T-cell (primary cell): ENCODE data around the gene ANKRD52. TPM values are rescaled to one million over a fixed set of nuclear protein-coding genes. Genes with fewer than 3 reads are reported as not detected.

Experiments used
- ATAC-seq, 4 experiments: fragments of 200-7000 bp in 3 of 4; fragments of 150-1000 bp in 1 of 4; cut with Tn5 transposase; replicated peaks in 1 of 4; 1 replicate in 3 of 4; 2 replicates in 1 of 4; pipeline ENCODE4 v1.10.0; 2021; ENCODE audit warnings: moderate library complexity in 3 of 4, mild to moderate bottlenecking in 2 of 4, moderate number of reproducible peaks in 1 of 4
- CTCF ChIA-PET, 2 donors: fragments of 300-600 bp; sonication (Branson Sonifier 250); formaldehyde crosslinking; loops; one replicate each; lab custom pipeline; 2022; ENCODE audit warnings: antibody characterized with exemption in 2 of 2; lab: Charles Lee
- POLR2A ChIA-PET, 2 donors: fragments of 300-600 bp; sonication (Branson Sonifier 250); formaldehyde crosslinking; loops; one replicate each; lab custom pipeline; 2022; ENCODE audit warnings: antibody characterized with exemption in 2 of 2; lab: Charles Lee
- DNase-seq, 35 experiments: peaks; one replicate each; pipeline versions ENCODE4 v3.0.0 to v3.0.0-alpha.2; 2013 to 2023
- H3K27ac ChIP-seq: one replicate; pipeline ENCODE4 v1.5.1; 2013; ENCODE audit warnings: low read length
- H3K27me3 ChIP-seq, 2 experiments: replicated peaks in 1 of 2; 1 replicate in 1 of 2; 2 replicates in 1 of 2; pipeline versions ENCODE4 v1.6.1 to v1.7.0; 2013; ENCODE audit warnings: low read length in 1 of 2, mixed read lengths in 1 of 2; ENCODE audit not compliant: control insufficient read depth in 2 of 2, insufficient read depth in 2 of 2; ENCODE audit errors: extremely low read depth in 1 of 2
- H3K36me3 ChIP-seq, 2 donors: 1 replicate in 1 of 2; 2 replicates in 1 of 2; pipeline versions ENCODE4 v1.6.1 to v1.7.0; 2013; ENCODE audit warnings: low read length in 1 of 2; ENCODE audit not compliant: control insufficient read depth in 2 of 2, insufficient read depth in 1 of 2; ENCODE audit errors: extremely low read depth in 1 of 2
- H3K4me1 ChIP-seq, 2 experiments: 1 replicate in 1 of 2; 2 replicates in 1 of 2; pipeline versions ENCODE4 v1.6.1 to v1.7.0; 2013; ENCODE audit warnings: low read length in 2 of 2, mixed read lengths in 1 of 2; ENCODE audit not compliant: insufficient read depth in 2 of 2, control insufficient read depth in 1 of 2; ENCODE audit errors: extremely low read depth in 1 of 2
- H3K4me3 ChIP-seq, 2 donors: 1 replicate in 1 of 2; 2 replicates in 1 of 2; pipeline versions ENCODE4 v1.5.1 to v1.7.0; 2013; ENCODE audit warnings: mild to moderate bottlenecking in 2 of 2, low read length in 1 of 2, moderate library complexity in 1 of 2; ENCODE audit not compliant: control insufficient read depth in 1 of 2; ENCODE audit errors: extremely low read depth in 1 of 2
- H3K9me3 ChIP-seq: 2 replicates; pipeline ENCODE4 v1.7.0; 2013
- H3K27ac Mint-ChIP-seq, 2 donors: one replicate each; pipeline ENCODE4 v1.8.0; 2020 to 2021; ENCODE audit warnings: mild to moderate bottlenecking in 2 of 2, mixed read lengths in 2 of 2
- H3K27me3 Mint-ChIP-seq, 2 donors: one replicate each; pipeline ENCODE4 v1.8.0; 2021 to 2022; ENCODE audit warnings: mixed read lengths in 2 of 2
- H3K36me3 Mint-ChIP-seq: one replicate; pipeline ENCODE4 v1.8.0; 2021; ENCODE audit warnings: mixed read lengths
- H3K4me1 Mint-ChIP-seq, 3 donors: one replicate each; pipeline ENCODE4 v1.8.0; 2020 to 2022; ENCODE audit warnings: mixed read lengths in 3 of 3, mild to moderate bottlenecking in 1 of 3
- H3K4me3 Mint-ChIP-seq, 3 donors: one replicate each; pipeline ENCODE4 v1.8.0; 2020 to 2022; ENCODE audit warnings: mild to moderate bottlenecking in 3 of 3, mixed read lengths in 3 of 3, moderate library complexity in 3 of 3
- H3K9me3 Mint-ChIP-seq, 3 donors: one replicate each; pipeline ENCODE4 v1.8.0; 2020 to 2022; ENCODE audit warnings: mixed read lengths in 3 of 3
- WGBS: methylation state at CpG from one replicate; pipeline ENCODE4 v1.1.5; 2013; ENCODE audit warnings: missing lambda C conversion rate; ENCODE audit not compliant: insufficient coverage; 5-methylcytosine and 5-hydroxymethylcytosine counted together
- total RNA-seq, 35 experiments: library from RNA in 6 of 35; stranded (reverse) in 6 of 35; fragments of 120-200 nt in 1 of 35; gene quantifications; one replicate each; pipeline versions ENCODE4 v1.2.1 to v1.2.4 and lab custom pipeline; 2013 to 2026

Gene ANKRD52
- total RNA-seq, 5 donors from 2014 or later (not counting 1 experiment from before 2014, with no cell fraction given), result 35.8 to 51.0 (median 43.1) TPM

- peaks cover 40% of the 10 kb centered on the region for H3K36me3 Mint-ChIP-seq
- DNase-seq (no peak), ATAC-seq (no peak)
- no peaks in the 10 kb centered on the region for H3K4me1 Mint-ChIP-seq
- H3K9me3 Mint-ChIP-seq, result no peaks in the 10 kb centered on the region
- POLR2A ChIA-PET, result no interaction called here
- Histone ChIP-seq H3K36me3 (peaks cover 40 to 79% of the 10 kb centered on the region in 2 donors), H3K4me1 (peaks cover 0 to 2% of the 10 kb centered on the region in 2 experiments), H3K9me3 (no peaks in the 10 kb centered on the region), H3K27ac (no peak overlapping the region), H3K27me3 (no peaks in the 10 kb centered on the region), H3K4me3 (no peak overlapping the region)
- 100% methylated on average over 1 of the region's 13 CpGs for WGBS
- no peak overlapping the region for H3K4me3 Mint-ChIP-seq
- H3K27me3 Mint-ChIP-seq, result no peaks in the 10 kb centered on the region
- CTCF ChIA-PET, result no interaction called here
- no peak overlapping the region for H3K27ac Mint-ChIP-seq
These were observed 15.2 kb downstream of the ANKRD52 start for GRCh38 chr12:56242986-56243385.

- Mint-ChIP-seq H3K27ac (no peak overlapping the region), H3K4me3 (no peak overlapping the region), H3K27me3 (no peaks in the 10 kb centered on the region), H3K4me1 (no peaks in the 10 kb centered on the region), H3K9me3 (no peaks in the 10 kb centered on the region), H3K36me3 (peaks cover 33% of the 10 kb centered on the region)
- H3K4me1 ChIP-seq, result no peaks in the 10 kb centered on the region
- ATAC-seq (no peak), DNase-seq (no peak)
- H3K27me3 ChIP-seq, result no peaks in the 10 kb centered on the region
- no peaks in the 10 kb centered on the region for H3K9me3 ChIP-seq
- peaks cover 46 to 67% of the 10 kb centered on the region in 2 donors for H3K36me3 ChIP-seq
- no peak overlapping the region for H3K27ac ChIP-seq
- ChIA-PET CTCF (no interaction called here), POLR2A (interaction anchor here in 1 of 2 donors (0.5 kb wide), 1 partner anchor 23 kb away, joined by 3 read pairs; no protein-coding TSS in a partner anchor)
- WGBS, result 100% methylated on average over 2 of the region's 9 CpGs
- H3K4me3 ChIP-seq, result no peak overlapping the region
These were observed 16.5 kb downstream of the ANKRD52 start for GRCh38 chr12:56241424-56242303.

- CTCF ChIA-PET, result no interaction called here
- H3K27me3 Mint-ChIP-seq, result no peaks in the 10 kb centered on the region
- Histone ChIP-seq H3K27ac (no peak overlapping the region), H3K36me3 (peaks cover 23 to 28% of the 10 kb centered on the region in 2 donors), H3K4me1 (no peaks in the 10 kb centered on the region), H3K4me3 (no peak overlapping the region), H3K27me3 (no peaks in the 10 kb centered on the region), H3K9me3 (no peaks in the 10 kb centered on the region)
- no CpG with 5 or more reads among the region's 11 CpGs for WGBS
- no peaks in the 10 kb centered on the region for H3K4me1 Mint-ChIP-seq
- H3K4me3 Mint-ChIP-seq, result no peak overlapping the region
- H3K36me3 Mint-ChIP-seq, result peaks cover 14% of the 10 kb centered on the region
- DNase-seq (no peak), ATAC-seq (no peak)
- no peaks in the 10 kb centered on the region for H3K9me3 Mint-ChIP-seq
- H3K27ac Mint-ChIP-seq, result no peak overlapping the region
- POLR2A ChIA-PET, result no interaction called here
These were observed 20.6 kb downstream of the ANKRD52 start for GRCh38 chr12:56237552-56237951.

GRCh38 chr12:56236985-56237384 is 21.2 kb downstream of the ANKRD52 start:
- DNase-seq (no peak), ATAC-seq (no peak)
- Histone ChIP-seq H3K27me3 (no peaks in the 10 kb centered on the region), H3K9me3 (no peaks in the 10 kb centered on the region), H3K4me1 (no peaks in the 10 kb centered on the region), H3K4me3 (no peak overlapping the region), H3K27ac (no peak overlapping the region), H3K36me3 (peaks cover 21 to 23% of the 10 kb centered on the region in 2 donors)
- ChIA-PET POLR2A (no interaction called here), CTCF (no interaction called here)
- peaks cover 12% of the 10 kb centered on the region for H3K36me3 Mint-ChIP-seq
- 77% methylated on average over 3 of the region's 5 CpGs for WGBS
- H3K27ac Mint-ChIP-seq, result no peak overlapping the region
- H3K27me3 Mint-ChIP-seq, result no peaks in the 10 kb centered on the region
- no peaks in the 10 kb centered on the region for H3K4me1 Mint-ChIP-seq
- H3K9me3 Mint-ChIP-seq, result no peaks in the 10 kb centered on the region
- no peak overlapping the region for H3K4me3 Mint-ChIP-seq

GRCh38 chr12:56236091-56236490 is 22.1 kb downstream of the ANKRD52 start:
- no peaks in the 10 kb centered on the region for H3K4me1 ChIP-seq
- no peaks in the 10 kb centered on the region for H3K9me3 ChIP-seq
- no peaks in the 10 kb centered on the region for H3K27me3 ChIP-seq
- Mint-ChIP-seq H3K4me1 (no peaks in the 10 kb centered on the region), H3K9me3 (no peaks in the 10 kb centered on the region), H3K36me3 (peaks cover 5% of the 10 kb centered on the region), H3K27ac (no peak overlapping the region), H3K4me3 (no peak overlapping the region), H3K27me3 (no peaks in the 10 kb centered on the region)
- ChIA-PET POLR2A (interaction anchor here in 1 of 2 donors (0.5 kb wide), 1 partner anchor 16 kb away, joined by 3 read pairs; no protein-coding TSS in a partner anchor), CTCF (no interaction called here)
- H3K4me3 ChIP-seq, result no peak overlapping the region
- WGBS, result 92% methylated on average over 5 of the region's 6 CpGs
- H3K27ac ChIP-seq, result no peak overlapping the region
- ATAC-seq, result no peak
- DNase-seq, result no peak
- H3K36me3 ChIP-seq, result peaks cover 14 to 18% of the 10 kb centered on the region in 2 donors

GRCh38 chr12:56234746-56235436 is 23.3 kb downstream of the ANKRD52 start:
- no peak overlapping the region for H3K4me3 Mint-ChIP-seq
- POLR2A ChIA-PET, result interaction anchor here in 1 of 2 donors (0.7 kb wide), 1 partner anchor 20 kb away, joined by 7 read pairs; no protein-coding TSS in a partner anchor
- peaks cover 4 to 9% of the 10 kb centered on the region in 2 donors for H3K36me3 ChIP-seq
- H3K27ac Mint-ChIP-seq, result no peak overlapping the region
- H3K27ac ChIP-seq, result no peak overlapping the region
- H3K27me3 ChIP-seq, result no peaks in the 10 kb centered on the region
- H3K4me1 Mint-ChIP-seq, result no peaks in the 10 kb centered on the region
- no peak overlapping the region for H3K4me3 ChIP-seq
- H3K36me3 Mint-ChIP-seq, result peaks cover 3% of the 10 kb centered on the region
- CTCF ChIA-PET, result no interaction called here
- no peaks in the 10 kb centered on the region for H3K4me1 ChIP-seq
- ATAC-seq (no peak), DNase-seq (no peak)
- H3K27me3 Mint-ChIP-seq, result no peaks in the 10 kb centered on the region
- H3K9me3 ChIP-seq, result no peaks in the 10 kb centered on the region
- WGBS, result 79% methylated on average over 7 of the region's 16 CpGs
- H3K9me3 Mint-ChIP-seq, result no peaks in the 10 kb centered on the region
